ENCODE measurements around the gene SLC25A42.
"Not testable (repeated sequence)": the region's sequence is repeated elsewhere in the genome, so short reads cannot be mapped to it uniquely, and the experiment has no call there.

The SLC25A42 gene

GRCh38 chr19:19071897-19072296 is 8.1 kb downstream of the SLC25A42 start:
- FAIRE-seq = no peak

DNA sequence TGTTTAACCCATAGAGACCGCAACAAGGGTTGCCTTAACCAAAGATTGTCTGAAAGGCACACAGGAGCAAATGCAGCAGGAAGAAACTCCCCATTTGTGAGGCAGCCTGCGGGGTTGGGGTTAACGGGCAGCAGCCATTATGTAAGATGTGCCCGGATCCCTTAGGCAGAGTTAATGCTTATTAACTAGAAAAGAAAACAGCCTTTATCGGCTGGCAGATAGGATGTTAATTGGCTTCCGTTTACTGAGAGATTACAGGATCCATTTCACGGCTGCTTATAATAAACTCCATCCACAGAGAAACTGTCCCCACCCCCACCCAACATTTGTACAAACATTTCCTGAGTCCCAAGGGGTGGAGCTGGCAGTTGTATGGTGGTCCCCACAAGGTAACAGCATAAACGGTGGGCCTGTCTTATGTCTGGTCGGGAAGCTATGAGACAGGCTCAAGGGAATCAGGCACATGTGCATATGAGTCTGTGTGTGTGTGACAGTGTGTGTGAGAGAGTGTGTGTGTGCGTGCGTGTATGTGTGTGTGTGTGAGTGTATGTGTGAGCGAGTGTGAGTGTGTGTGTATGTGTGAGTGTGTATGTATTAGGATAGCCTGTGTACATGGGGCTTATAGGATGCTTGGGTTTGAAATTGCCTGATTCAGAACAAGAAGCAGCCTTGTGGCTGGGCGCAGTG is 10.5 kb downstream of the SLC25A42 start:
- no peak for FAIRE-seq

DNA sequence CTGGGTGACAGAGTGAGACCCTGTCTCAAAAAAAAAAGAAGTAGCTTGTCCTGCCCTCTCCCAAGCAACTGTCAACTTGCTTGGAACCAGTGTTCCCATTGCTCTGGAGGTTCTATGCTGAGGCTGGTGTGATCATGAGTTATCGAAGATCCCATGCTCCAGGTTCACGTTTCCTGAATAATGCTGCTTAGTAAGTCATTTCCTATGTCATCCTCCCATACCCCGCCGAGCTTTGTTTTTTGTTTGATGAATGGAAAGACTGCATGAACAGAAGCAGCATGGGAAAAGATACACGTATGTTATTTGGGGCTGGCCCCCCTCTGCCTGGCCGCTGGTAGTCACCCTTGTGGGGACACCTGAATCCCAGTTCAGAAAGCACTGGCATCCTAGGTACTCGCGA is 11.3 kb downstream of the SLC25A42 start:
- no peak for FAIRE-seq

DNA sequence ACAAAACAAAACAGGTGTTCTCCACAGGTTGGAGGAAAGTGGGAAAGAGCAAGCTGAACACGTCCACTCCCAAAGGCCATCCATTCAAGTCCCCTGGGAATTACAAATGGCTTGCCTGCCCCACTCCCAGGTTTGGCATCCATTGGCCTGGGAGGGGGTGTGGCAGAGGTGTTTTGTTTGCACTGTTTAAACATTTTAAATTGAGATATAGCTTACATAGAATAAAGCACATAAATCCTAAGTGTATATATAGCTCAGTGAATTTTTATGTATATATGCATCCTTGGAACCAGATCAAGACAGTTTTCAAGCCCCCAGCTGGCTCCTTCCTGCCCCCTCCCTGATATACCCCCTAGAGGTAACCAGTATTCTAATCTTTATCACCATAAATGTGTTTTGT is 12.7 kb downstream of the SLC25A42 start:
- FAIRE-seq = no peak

- no peak for FAIRE-seq
These were observed 13.3 kb downstream of the SLC25A42 start for GRCh38 chr19:19077103-19077502.

GRCh38 chr19:19078801-19079200 is 15.0 kb downstream of the SLC25A42 start:
- FAIRE-seq = no peak

DNA sequence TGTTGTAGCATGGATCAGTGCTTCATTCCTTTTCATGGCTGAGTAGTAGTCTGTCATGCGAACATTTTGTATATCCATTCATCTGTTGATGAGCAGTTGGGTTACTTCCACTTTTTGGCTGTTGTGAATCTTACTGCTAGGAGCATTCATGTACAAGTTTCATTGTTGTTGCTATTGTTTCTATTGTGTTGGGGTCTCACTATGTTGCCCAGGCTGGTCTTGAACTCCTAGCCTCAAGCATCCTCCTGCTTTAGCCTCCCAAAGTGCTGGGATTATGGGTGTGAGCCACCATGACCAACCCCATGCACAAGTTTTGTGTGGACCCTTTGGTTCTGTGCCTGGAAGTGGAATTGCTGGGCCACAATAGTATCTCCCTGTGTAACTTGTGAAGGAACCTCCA is 15.8 kb downstream of the SLC25A42 start:
- FAIRE-seq = no peak

DNA sequence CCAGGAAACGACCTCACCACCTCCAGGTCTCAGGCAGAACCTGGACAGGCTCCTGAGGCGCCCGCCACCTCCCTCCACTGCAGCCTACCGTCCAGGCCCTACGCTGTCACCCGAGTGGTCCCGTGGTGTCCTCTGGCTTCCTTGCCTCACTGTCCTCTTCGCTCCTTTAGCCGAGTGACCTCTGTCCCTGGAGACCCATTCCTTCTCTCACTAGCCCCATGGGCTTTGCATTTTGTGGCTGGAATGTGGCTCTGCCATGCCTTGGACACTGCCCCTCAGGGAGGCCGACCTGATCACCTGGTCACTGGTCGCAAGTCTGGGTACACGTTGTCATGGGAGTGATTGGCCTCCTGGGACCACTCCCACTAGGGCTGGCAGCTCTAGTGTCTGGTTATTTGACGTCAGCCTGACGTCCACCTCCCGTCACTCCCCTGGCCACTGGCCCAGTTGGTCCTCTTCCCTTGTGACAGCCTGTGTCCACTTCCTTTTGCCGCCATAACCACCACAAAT is 17.9 kb downstream of the SLC25A42 start:
- no peak for FAIRE-seq

DNA sequence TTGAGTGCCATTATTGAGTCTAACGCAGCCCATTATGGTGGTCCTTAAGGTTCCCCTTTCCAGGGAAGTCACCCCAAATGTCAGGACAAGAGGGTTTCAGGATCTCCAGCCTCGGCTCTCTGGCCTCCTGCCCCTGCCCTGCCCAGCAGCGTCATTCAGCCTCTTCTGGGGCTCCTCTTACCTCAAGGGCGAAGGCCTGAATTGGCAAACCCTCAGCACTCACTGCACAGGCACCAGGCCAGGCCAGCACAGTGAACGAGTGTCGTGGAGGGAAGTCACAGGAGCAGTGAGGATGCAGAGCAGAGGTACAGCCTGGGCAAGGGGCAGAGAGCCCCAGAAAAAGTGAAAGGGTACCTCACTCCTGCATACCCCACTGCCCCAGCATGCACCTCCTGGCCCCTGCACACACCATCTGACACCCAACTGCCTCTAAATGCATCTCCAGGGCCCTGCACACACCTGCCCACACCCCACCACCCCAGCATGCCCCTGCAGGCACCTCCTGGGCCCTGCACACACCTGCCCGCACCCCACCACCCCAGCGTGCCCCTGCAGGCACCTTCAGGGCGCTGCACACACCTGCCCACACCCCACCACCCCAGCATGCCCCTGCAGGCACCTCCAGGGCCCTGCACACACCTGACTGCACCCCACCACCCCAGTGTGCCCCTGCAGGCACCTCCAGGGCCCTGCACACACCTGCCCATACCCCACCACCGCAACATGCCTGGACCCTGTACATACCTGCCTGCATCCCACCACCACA is 19.8 kb downstream of the SLC25A42 start:
- FAIRE-seq = no peak

GRCh38 chr19:19087676-19088075 is 23.9 kb downstream of the SLC25A42 start:
- FAIRE-seq = no peak

DNA sequence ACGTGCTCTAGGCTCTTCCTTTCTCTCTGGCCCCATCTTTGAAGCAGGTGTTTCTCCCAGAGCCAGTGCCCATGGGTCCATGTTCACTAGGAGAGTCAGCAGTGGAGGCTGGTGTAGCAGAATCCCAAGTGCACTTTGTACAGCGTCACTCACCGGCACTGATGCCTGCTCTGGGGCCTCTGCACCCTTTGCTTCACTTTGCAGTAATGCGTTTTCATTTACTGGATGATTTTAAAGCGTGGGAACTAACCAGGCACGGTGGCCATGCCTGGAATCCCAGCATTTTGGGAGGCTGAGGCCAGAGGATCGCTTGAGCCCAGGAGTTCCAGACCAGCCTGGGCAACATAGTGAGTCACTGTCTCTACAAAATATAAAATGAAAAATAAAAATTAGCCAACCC is 30.7 kb downstream of the SLC25A42 start:
- no peak for FAIRE-seq

DNA sequence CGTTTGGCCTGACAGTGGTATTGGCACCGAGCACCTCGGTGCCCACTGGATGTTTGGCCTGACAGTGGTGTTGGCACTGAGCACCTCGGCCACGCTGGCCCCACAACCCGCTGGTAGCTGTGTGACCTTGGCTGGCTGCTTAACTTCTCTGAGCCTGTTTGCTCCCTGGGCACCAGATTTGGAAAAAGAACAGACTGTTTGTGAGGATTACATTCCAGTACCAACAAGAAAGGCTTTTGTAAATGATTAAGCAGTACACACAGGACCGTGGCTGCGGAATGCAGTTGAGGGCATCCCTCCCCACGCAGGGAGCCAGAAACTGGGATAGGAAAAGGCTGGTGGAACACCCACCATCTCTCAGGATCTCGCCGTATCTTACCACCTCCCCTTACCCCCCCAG is 31.9 kb downstream of the SLC25A42 start:
- no peak for FAIRE-seq

DNA sequence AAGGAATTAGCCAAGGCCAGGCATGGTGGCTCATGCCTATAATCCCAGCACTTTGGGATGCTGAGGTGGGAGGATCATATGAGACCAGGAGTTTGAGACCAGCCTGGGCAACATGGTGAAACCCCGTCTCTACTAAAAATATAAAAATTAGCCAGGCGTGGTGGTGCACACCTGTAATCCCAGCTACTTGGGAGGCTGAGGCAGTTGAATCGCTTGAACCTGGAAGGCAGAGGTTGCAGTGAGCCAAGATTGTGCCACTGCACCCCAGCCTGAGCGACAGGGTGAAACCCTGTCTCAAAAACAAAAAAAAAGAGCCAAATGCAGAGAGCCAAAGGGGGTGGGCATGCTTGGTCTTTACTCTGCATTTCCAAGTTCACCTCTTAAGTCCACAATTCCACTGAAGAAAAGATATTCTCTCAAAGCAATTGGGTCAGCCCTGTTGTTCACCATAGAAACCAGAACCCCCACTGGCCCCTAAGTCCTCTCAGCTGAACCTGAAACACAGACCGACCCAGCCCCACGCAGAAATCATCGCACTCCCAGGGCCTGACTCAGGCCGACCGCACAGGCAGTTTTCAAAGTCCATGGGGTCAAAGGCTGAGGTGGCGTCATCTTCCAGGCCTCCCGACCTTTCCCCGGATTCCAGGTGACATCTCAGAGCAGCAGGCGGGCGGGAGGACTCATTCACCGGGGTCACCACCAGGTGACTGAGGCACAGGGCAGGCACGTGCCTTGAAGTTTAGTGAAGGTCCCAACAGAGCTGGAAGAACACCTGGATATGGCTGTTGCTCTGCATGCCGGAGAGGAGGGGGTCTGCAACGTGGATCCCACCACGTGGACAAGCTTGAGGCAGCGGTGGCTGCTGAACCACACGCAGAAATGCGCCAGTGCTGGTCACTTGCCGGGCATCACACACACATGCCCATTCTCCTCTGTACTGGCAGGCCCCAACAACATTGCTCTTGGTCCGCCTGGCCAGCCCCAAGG is 33.1 kb downstream of the SLC25A42 start:
- FAIRE-seq = no peak

GRCh38 chr19:19098084-19098702 is 34.4 kb downstream of the SLC25A42 start:
- FAIRE-seq = no peak

DNA sequence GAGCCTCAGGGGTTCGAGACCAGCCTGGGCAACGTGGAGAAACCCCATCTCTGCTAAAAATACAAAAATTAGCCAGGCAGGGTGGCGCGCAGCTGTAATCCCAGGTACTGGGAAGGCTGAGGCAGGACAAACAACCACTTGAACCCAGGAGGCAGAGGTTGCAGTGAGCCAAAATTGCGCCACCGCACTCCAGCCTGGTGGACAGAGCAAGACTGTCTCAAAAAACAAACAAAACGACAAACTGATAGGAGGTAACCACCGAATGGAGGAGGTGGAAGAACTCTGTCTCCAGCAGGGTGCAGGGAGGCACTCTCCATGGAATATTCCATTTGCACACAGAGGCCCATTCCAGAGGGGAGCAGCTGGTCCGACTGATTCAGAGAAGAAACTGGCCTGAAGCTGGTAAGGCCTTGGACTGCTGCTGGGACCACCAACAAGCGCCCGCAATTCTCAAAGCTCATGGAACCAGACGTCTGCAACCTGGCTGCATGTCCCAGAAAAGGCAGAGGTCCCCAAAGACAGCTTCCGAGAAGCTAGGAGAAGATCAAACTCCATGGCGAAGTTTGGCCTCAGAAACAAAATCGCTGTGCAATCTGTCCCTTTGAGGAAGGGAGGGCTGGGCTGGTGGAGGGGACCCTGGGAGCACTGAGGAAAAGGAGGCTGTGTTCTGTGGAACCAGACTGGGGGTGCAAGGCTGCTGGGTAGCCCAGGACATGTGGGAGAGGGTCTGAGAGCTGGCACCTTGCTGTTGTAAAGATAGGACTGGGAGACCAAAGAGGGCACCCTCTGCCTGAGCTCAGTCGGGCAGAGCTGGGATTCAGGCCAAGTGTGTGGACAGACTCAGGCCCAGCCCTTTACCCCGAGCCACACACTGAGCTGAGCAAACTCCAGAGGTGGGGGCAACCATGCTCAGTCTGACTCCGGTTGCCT is 35.2 kb downstream of the SLC25A42 start:
- no peak for FAIRE-seq

DNA sequence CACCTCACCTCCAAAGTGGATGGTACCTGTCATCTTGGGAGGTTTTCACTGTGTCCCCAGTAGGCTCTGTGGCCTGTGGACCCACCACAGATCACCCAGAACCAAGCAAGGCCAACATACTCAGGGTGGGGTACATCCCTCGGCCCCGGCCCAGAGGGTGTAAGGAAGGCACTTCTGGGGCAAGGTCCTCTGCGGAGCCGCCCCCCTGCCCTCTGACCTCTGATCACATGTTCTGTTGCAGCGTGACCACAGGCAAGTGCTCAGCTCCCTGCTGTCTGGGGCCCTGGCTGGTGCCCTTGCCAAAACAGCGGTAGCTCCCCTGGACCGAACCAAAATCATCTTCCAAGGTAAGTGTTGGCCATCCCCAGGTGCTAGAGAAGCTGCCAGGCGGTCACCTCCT is 37.7 kb downstream of the SLC25A42 start:
- FAIRE-seq = no peak

- FAIRE-seq = not testable (repeated sequence)
These were observed 38.8 kb downstream of the SLC25A42 start for GRCh38 chr19:19102566-19102965.

- FAIRE-seq = no peak
These were observed 39.4 kb downstream of the SLC25A42 start for GRCh38 chr19:19103167-19103566.

DNA sequence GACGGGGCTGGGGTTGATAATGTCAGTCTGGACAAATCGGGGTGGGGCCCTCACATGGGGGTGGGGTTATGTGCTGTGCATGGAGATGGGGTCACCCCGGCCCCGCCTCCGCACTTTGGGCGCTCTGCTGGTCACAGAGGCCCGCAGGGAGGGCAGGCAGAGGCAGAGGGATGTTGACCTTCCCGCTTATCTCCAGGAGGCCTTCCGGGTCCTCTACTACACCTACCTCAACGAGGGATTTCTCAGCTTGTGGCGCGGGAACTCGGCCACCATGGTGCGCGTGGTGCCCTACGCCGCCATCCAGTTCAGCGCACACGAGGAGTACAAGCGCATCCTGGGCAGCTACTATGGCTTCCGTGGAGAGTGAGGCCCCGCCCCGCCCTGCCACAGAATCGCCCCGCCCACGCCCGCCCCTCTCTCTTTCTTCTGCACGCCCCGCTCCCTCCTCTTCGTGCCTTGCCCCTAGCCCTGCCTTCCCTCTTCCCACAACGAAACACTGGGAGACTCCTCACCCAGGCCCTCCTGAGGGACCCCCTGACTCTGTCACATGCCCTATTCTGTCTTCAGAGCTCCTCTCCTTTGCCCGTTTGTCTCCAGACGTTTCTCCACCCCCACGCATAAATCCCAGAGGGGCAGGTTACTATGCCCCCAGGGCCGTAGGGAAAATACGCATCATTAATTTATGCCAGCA is 41.7 kb downstream of the SLC25A42 start:
- FAIRE-seq = no peak

- FAIRE-seq = no peak
These were observed 42.3 kb downstream of the SLC25A42 start for GRCh38 chr19:19106056-19106551.

DNA sequence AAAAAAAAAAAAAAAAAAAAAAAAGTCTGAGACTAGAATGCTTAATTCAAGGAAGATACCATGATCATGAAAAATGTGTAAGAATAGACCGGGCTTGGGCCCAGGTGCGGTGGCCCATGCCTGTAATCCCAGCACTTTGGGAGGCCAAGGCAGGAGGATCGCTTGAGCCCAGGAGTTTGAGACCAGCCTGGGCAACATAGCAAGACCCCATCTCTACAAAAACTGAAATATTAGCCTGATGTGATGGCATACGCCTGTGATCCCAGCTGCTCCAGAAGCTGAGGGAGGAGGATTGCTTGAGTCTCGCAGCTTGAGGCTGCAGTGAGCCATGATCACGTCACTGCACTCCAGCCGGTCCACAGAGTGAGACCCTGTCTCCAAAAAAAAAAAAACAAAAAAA is 43.1 kb downstream of the SLC25A42 start:
- FAIRE-seq = not testable (repeated sequence)

Measured in G401.6 (cell line).